Left ventricle myocardium inferior (tissue), 1 donor: ENCODE data around the gene CYP46A1. TPM values are rescaled to one million over a fixed set of nuclear protein-coding genes. Genes with fewer than 3 reads are reported as not detected.

ENCODE experiments used
- DNase-seq: peaks from one replicate; pipeline ENCODE4 v3.0.0-alpha.2; 2020
- H3K27ac ChIP-seq: fragments of 200-600 bp; replicated peaks from 2 replicates; pipeline ENCODE4 v1.8.0; 2021
- H3K27me3 ChIP-seq: fragments of 200-600 bp; 2 replicates; pipeline ENCODE4 v1.8.0; 2021; ENCODE audit warnings: low read depth
- H3K36me3 ChIP-seq: fragments of 200-600 bp; 2 replicates; pipeline ENCODE4 v1.8.0; 2021
- H3K4me1 ChIP-seq: fragments of 200-600 bp; 2 replicates; pipeline ENCODE4 v1.8.0; 2021
- H3K4me3 ChIP-seq: fragments of 200-600 bp; 2 replicates; pipeline ENCODE4 v1.8.0; 2021; ENCODE audit warnings: mild to moderate bottlenecking, moderate library complexity
- H3K9me3 ChIP-seq: fragments of 200-600 bp; replicated peaks from 2 replicates; pipeline ENCODE4 v1.8.0; 2021
- CTCF ChIP-seq: fragments of 200-600 bp; IDR thresholded peaks from 2 replicates; pipeline ENCODE4 v1.8.0; 2021; ENCODE audit warnings: antibody characterized with exemption, mild to moderate bottlenecking, borderline replicate concordance
- intact Hi-C: fragments of 100-400 bp; cut with micrococcal nuclease; formaldehyde crosslinking; loops from one replicate; pipeline ENCODE4 v1.11.0; 2022
- total RNA-seq: library from RNA; stranded (reverse); fragmentation: NEBNext Ultra II Directional; extraction: Animal tissue kit (Norgen Biotek cat#: 25700); gene quantifications from one replicate; pipeline ENCODE4 v1.2.1, GENCODE V29; 2021
- donor health status: DM: no; HTN: yes; CAD: no; lungs with severe emphysema.

CYP46A1 gene
- total RNA-seq, 1 donor from 2014 or later, result 4.2 TPM

DNA sequence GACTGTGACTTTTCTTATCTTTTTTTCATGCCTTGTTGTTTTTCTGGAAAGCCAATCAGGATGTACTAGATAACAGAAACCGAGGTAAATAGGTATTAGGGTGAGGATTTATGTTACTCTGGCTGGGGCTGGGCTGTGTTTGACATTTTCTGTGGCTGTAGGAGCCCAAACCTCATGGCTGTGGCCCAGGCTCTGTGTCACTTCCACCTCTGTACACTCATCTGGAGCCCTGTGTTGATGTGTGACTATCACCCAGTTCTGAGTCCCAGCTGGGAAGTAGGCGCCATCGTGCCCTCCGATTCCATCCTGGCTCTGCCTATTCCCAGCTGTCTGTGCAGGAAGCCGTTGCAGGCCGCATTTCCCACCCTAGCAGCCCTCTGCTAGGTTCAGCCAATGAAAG lies 40.8 kb upstream of the CYP46A1 start:
- no peak for TF ChIP-seq CTCF

DNA sequence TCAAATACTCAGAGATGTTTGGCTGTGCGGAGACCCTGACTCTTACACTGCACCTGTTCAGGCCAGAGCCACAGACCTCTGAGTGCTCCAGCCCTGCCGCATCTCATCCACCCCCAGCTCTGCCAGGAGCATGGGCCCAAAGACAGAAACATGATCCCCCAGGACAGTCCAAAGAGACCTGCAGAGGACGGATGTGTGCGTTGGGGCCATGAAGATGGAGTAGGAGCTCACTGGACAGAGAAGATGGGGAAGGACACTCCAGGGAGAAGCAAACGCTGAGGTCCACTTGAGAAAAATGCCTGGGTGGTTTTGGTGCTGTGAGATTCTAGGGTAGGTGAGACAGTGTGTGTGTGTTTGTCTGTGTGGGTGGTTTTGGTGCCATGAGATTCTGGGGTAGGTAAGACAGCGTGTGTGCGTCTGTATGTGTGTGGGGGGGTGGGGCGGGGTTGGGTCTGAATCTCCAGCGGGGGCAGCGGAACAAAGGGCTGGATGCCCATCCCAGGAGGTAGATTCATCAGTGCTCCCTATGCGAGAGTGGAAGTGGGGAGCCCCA lies 40.0 kb upstream of the CYP46A1 start:
- H3K27me3 ChIP-seq, result peaks cover 14% of the 10 kb centered on the region
- H3K4me1 ChIP-seq, result peaks cover 19% of the 10 kb centered on the region
- H3K4me3 ChIP-seq, result peak overlapping the region; percentile 71
- no peaks in the 10 kb centered on the region for H3K36me3 ChIP-seq
- no peak for DNase-seq
- TF ChIP-seq CTCF, result no peak
- no peaks in the 10 kb centered on the region for H3K9me3 ChIP-seq
- intact Hi-C loops, result no loop called here
- H3K27ac ChIP-seq, result peak overlapping the region; percentile 71

More for the DNA sequence above, 40.8 kb upstream of the CYP46A1 start:
- intact Hi-C loops, result no loop called here
- H3K4me1 ChIP-seq, result peaks cover 19% of the 10 kb centered on the region
- no peak overlapping the region for H3K4me3 ChIP-seq
- no peak overlapping the region for H3K27ac ChIP-seq
- peaks cover 14% of the 10 kb centered on the region for H3K27me3 ChIP-seq
- no peaks in the 10 kb centered on the region for H3K36me3 ChIP-seq
- H3K9me3 ChIP-seq, result no peaks in the 10 kb centered on the region
- DNase-seq, result no peak

- no peak for TF ChIP-seq CTCF
- intact Hi-C loops, result no loop called here
- Histone ChIP-seq H3K27me3 (peaks cover 14% of the 10 kb centered on the region), H3K27ac (peak within 1 kb of the TSS; percentile 71), H3K4me3 (peak within 1 kb of the TSS; percentile 71), H3K36me3 (no peaks in the 10 kb centered on the region), H3K9me3 (no peaks in the 10 kb centered on the region), H3K4me1 (peaks cover 19% of the 10 kb centered on the region)
- peak; percentile 38 for DNase-seq
Measured at GRCh38 chr14:99644723-99645544, 39.2 kb upstream of the CYP46A1 start, which contains the start of gene HHIPL1. Gene HHIPL1, plus strand, starts transcription at chr14:99645129. Its CDS starts 79 bp downstream, at chr14:99645208.

GRCh38 chr14:99645545-99646505 lies 38.3 kb upstream of the CYP46A1 start:
- H3K36me3 ChIP-seq, result no peaks in the 10 kb centered on the region
- intact Hi-C loops, result no loop called here
- DNase-seq, result no peak
- peaks cover 19% of the 10 kb centered on the region for H3K4me1 ChIP-seq
- no peaks in the 10 kb centered on the region for H3K9me3 ChIP-seq
- H3K27ac ChIP-seq, result peak overlapping the region; percentile 71
- TF ChIP-seq CTCF, result no peak
- H3K4me3 ChIP-seq, result peak overlapping the region; percentile 71
- H3K27me3 ChIP-seq, result peaks cover 14% of the 10 kb centered on the region

GRCh38 chr14:99647411-99647810 lies 36.7 kb upstream of the CYP46A1 start:
- DNase-seq, result no peak
- Histone ChIP-seq H3K4me1 (peaks cover 19% of the 10 kb centered on the region), H3K27ac (no peak overlapping the region), H3K4me3 (no peak overlapping the region), H3K36me3 (no peaks in the 10 kb centered on the region), H3K27me3 (peaks cover 14% of the 10 kb centered on the region), H3K9me3 (no peaks in the 10 kb centered on the region)
- TF ChIP-seq CTCF, result no peak
- intact Hi-C loops, result no loop called here
